GM10248 (cell line): Measurements from ENCODE around the gene GALNT9.

ENCODE experiments used
- CTCF ChIA-PET: fragments of 300-600 bp; sonication (Branson Sonifier 250); formaldehyde crosslinking; extraction: SDS; loops from one replicate; lab custom pipeline; 2021; ENCODE audit warnings: antibody characterized with exemption; lab: Yijun Ruan, JAX
- POLR2A ChIA-PET: fragments of 350-650 bp; sonication (Branson Sonifier 250); formaldehyde crosslinking; extraction: SDS; loops from one replicate; lab custom pipeline; 2020; ENCODE audit warnings: antibody characterized with exemption; lab: Yijun Ruan, JAX
- DNase-seq: peaks from one replicate; pipeline ENCODE4 v3.0.0; 2012; ENCODE audit errors: extremely low spot score
- CTCF ChIP-seq: IDR thresholded peaks from 2 replicates; pipeline ENCODE4 v1.5.1; 2012; ENCODE audit warnings: mild to moderate bottlenecking, low read depth; ENCODE audit errors: extremely low read depth, missing control alignments, control extremely low read depth

Gene GALNT9

DNA sequence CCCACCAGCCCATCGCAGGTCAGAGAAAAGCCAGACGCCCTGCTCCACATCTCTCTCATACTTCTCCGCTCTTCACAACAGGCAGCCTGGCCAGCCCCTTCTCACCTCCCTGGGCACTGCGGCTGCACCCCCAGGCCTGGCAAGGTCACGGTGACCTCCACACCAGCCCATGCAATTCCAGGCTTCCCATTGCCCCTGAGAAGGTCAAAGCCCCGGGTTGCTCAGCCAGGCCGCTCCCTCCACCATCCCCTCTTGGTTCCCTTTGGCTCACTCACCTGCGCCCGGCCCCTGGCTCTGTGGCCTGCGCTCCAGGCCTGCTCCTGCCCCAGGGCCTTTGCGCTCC, 55.4 kb downstream of the GALNT9 start:
- CTCF ChIA-PET = no interaction called here

GRCh38 chr12:132272711-132273110, 56.7 kb downstream of the GALNT9 start:
- ChIA-PET CTCF (no interaction called here), POLR2A (no interaction called here)
- DNase-seq = no peak
- no peak for TF ChIP-seq CTCF

More for the DNA sequence above, 55.4 kb downstream of the GALNT9 start:
- no peak for TF ChIP-seq CTCF
- DNase-seq = no peak
- POLR2A ChIA-PET = no interaction called here

DNA sequence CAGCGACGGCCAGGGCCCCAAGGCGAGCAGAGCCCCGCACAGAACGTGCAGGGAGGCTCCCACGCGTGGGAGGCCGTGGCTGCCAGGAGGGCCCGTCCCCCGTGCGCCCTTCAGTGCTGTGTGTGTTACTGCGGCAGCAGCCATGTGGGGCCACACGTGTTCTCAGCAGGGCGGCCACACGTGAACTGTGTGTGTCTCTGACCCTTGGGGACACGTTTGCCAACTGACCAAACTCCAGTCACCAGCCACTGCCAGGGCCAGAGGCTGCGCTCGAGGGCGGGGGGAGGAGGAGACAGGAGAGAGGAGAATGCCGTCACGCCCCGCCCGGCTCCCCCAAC, 57.7 kb downstream of the GALNT9 start:
- DNase-seq = no peak
- no peak for TF ChIP-seq CTCF
- ChIA-PET CTCF (no interaction called here), POLR2A (no interaction called here)

- ChIA-PET CTCF (interaction anchor here (1.1 kb wide), 1 partner anchor 28 kb away, joined by 3 read pairs; no protein-coding TSS in a partner anchor), POLR2A (no interaction called here)
- TF ChIP-seq CTCF = no peak
- no peak for DNase-seq
These were observed 58.2 kb downstream of the GALNT9 start for GRCh38 chr12:132270969-132271754.

- no peak for TF ChIP-seq CTCF
- ChIA-PET CTCF (interaction anchor here (1.1 kb wide), 1 partner anchor 27 kb away, joined by 3 read pairs; no protein-coding TSS in a partner anchor), POLR2A (no interaction called here)
- no peak for DNase-seq
These were observed 58.9 kb downstream of the GALNT9 start for GRCh38 chr12:132270516-132270915.

DNA sequence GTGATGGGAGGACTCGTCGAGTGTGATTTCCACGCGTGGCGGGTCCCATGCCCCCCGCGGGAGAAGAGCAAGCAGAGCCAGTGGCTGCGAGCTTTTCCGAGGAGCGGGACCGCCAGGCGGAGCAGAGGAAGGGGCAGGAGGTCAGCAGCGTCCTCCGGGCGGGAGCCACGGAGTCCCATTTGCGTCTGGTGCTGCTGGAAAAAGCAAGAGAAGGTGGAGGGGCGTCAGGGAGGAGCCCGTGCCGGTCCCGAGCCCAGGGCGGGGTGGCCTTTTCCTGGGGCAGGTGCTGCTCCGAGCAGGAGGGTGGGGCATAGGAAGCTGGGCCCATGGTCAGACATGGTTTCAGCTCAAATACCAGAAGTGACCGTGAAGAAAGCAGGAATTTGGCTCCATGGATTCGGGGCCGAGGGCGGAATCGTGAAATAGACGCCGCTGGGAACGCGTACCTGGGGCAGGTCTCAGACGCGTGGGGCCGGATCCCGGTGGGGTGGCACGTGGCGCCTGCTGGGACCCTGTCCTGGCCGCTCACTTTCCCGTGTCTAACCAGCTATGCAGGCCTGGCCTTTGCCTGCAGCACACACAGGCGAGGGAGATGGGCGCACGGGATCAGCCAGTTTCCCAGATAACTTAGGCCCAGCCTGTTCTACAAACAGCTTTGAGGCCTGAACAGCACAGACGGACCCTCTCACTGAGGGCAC, 60.0 kb downstream of the GALNT9 start:
- no peak for TF ChIP-seq CTCF
- DNase-seq = no peak
- CTCF ChIA-PET = no interaction called here
- POLR2A ChIA-PET = no interaction called here
